Spleen (tissue), 11 donors: ENCODE results near the gene CCDC122. TPM values are rescaled to one million over a fixed set of nuclear protein-coding genes. Genes with fewer than 3 reads are reported as not detected.

ENCODE experiments used
- DNase-seq: peaks from one replicate; pipeline ENCODE4 v3.0.0-alpha.2; 2020
- H3K27ac ChIP-seq, 8 donors: fragments of 200-600 bp; sonication (generic) in 7 of 8; 1 replicate in 4 of 8; 2 replicates in 4 of 8; pipeline versions ENCODE4 v1.5.0 to v1.8.0; 2016 to 2021; ENCODE audit warnings: inconsistent platforms in 4 of 8, mild to moderate bottlenecking in 4 of 8, moderate library complexity in 1 of 8
- H3K27me3 ChIP-seq, 7 donors: fragments of 200-600 bp; sonication (generic) in 6 of 7; replicated peaks in 1 of 7; 1 replicate in 4 of 7; 2 replicates in 3 of 7; pipeline versions ENCODE4 v1.5.0 to v1.8.0; 2016 to 2021; ENCODE audit warnings: inconsistent platforms in 3 of 7, mild to moderate bottlenecking in 1 of 7
- H3K36me3 ChIP-seq, 6 donors: fragments of 200-600 bp; sonication (generic) in 5 of 6; 1 replicate in 4 of 6; 2 replicates in 2 of 6; pipeline versions ENCODE4 v1.5.0 to v1.8.0; 2016 to 2021; ENCODE audit warnings: inconsistent platforms in 2 of 6
- H3K4me1 ChIP-seq, 6 donors: fragments of 200-600 bp; sonication (generic) in 5 of 6; 1 replicate in 3 of 6; 2 replicates in 3 of 6; pipeline versions ENCODE4 v1.5.0 to v1.8.0; 2016 to 2021; ENCODE audit warnings: inconsistent platforms in 3 of 6
- H3K4me3 ChIP-seq, 8 donors: fragments of 200-600 bp; sonication (generic) in 7 of 8; 1 replicate in 4 of 8; 2 replicates in 4 of 8; pipeline versions ENCODE4 v1.5.0 to v1.8.0; 2016 to 2021; ENCODE audit warnings: inconsistent platforms in 4 of 8, mild to moderate bottlenecking in 4 of 8, moderate library complexity in 2 of 8
- H3K9me3 ChIP-seq, 8 donors: fragments of 200-600 bp; sonication (generic) in 7 of 8; 1 replicate in 4 of 8; 2 replicates in 4 of 8; pipeline versions ENCODE4 v1.5.0 to v1.8.0; 2016 to 2021; ENCODE audit warnings: inconsistent platforms in 4 of 8
- CTCF ChIP-seq, 11 experiments: fragments of 200-600 bp in 7 of 11; fragments of 450-650 bp in 4 of 11; sonication (generic) in 4 of 11; IDR thresholded peaks in 8 of 11; conservative IDR thresholded peaks in 3 of 11; 1 replicate in 7 of 11; 2 replicates in 4 of 11; pipeline versions ENCODE4 v1.4.0 to v1.8.0; 2016 to 2021; ENCODE audit warnings: antibody characterized with exemption in 11 of 11, inconsistent platforms in 4 of 11, mild to moderate bottlenecking in 1 of 11
- POLR2A ChIP-seq, 3 donors: fragments of 450-650 bp; IDR thresholded peaks; one replicate each; pipeline ENCODE4 v1.5.1; 2017; ENCODE audit warnings: antibody characterized with exemption in 3 of 3, mild to moderate bottlenecking in 1 of 3
- POLR2AphosphoS5 ChIP-seq, 3 donors: sonication (generic); formaldehyde crosslinking; IDR thresholded peaks; one replicate each; pipeline ENCODE4 v1.5.1; 2017; ENCODE audit warnings: antibody characterized with exemption in 3 of 3
- WGBS, 5 donors: extraction: QIAGEN DNeasy Blood & Tissue Kit in 3 of 5; methylation state at CpG; one replicate each; pipeline versions ENCODE4 v1.1.5 to v1.1.7; 2013 to 2018; 5-methylcytosine and 5-hydroxymethylcytosine counted together
- intact Hi-C: fragments of 100-400 bp; cut with DNase I; formaldehyde crosslinking; loops from one replicate; pipeline ENCODE4 v1.15.0; 2023; ENCODE audit warnings: low total_unique reads
- polyA plus RNA-seq, 3 donors: library from polyadenylated mRNA; stranded (reverse); fragments of 200-250 nt; gene quantifications; one replicate each; pipeline ENCODE4 v1.2.1, GENCODE V29; 2013
- total RNA-seq, 7 donors: library from RNA; depleted of rRNA in 3 of 7; stranded (reverse); fragments of >200 nt in 3 of 7; fragmentation: NEBNext Ultra II Directional in 4 of 7; extraction: Animal tissue kit (Norgen Biotek cat#: 25700) in 4 of 7; gene quantifications; one replicate each; pipeline versions ENCODE4 v1.1.0 to v1.2.1, GENCODE V29; 2016 to 2021
- donor health status: healthy with polysubstance abuse.
- donor health status: DM: no; HTN: no; CAD: no; lungs with moderate emphysema.
- donor health status: DM: no; HTN: no; CAD: no.
- donor health status: Bipolar disorder and iron deficiency.
- donor health status: healthy.
- donor health status: DM: no; HTN: no; CAD: no.
- donor health status: DM: yes; HTN: yes; CAD: no.

CCDC122 gene
- total and polyA plus RNA-seq, 10 donors: 3.6 to 10.9 (median 6.4) TPM

GRCh38 chr13:43852923-43853404 lies 26.6 kb downstream of the CCDC122 start:
- no peak overlapping the region for H3K4me3 ChIP-seq
- intact Hi-C loops: no loop called here

GRCh38 chr13:43850873-43851272 lies 28.7 kb downstream of the CCDC122 start:
- 94 to 100% (median 97%) methylated on average over 1 of the region's 1 CpG for WGBS, 5 donors

More at GRCh38 chr13:43852923-43853404, 26.6 kb downstream of the CCDC122 start:
- DNase-seq: no peak
- TF ChIP-seq CTCF (IDR thresholded peaks at IDR 0.05 in 8 of 11, conservative IDR thresholded peaks at IDR 0.05 in 3 of 11) (no peak), POLR2AphosphoS5 (IDR thresholded peaks at IDR 0.05) (no peak), POLR2A (IDR thresholded peaks at IDR 0.05) (no peak)
- Histone ChIP-seq H3K27ac (no peak overlapping the region), H3K36me3 (peaks cover 0 to 41% (median 2%) of the 10 kb centered on the region in 6 donors), H3K27me3 (no peaks in the 10 kb centered on the region), H3K4me1 (peaks cover 0 to 4% (median 0%) of the 10 kb centered on the region in 6 donors), H3K9me3 (peaks cover 25 to 69% (median 66%) of the 10 kb centered on the region in 8 donors)
- WGBS, 5 donors: 75 to 100% (median 97%) methylated on average over 1 of the region's 1 CpG

DNA sequence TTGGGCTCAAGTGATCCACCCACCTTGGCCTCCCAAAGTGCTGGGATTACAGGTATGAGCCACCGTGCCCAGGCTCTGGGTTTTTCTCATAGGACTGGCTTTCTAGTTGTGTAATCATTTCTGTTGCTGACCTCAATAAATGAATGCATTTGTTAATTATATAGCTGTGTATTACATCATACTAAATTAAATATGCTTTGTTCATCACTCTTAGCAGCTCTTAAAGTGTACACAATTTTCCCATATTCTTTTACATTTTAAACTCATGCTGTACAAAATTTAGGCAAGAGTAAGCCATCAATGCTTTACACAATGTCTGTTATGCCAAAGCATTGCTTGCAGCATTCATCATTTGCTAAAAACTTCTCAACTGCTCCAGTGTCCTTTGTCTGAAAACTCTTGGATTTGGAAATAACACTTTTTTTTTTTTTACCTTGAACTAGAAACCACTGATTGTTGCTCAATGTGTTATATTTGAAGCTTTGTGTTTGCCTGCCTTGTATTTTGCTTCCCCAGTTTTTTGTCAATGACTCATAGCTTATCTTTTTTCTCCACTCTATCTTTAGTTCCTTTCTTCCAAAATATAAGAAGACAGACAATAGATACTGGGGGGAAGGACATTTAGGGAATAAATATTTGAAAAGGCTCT lies 31.4 kb downstream of the CCDC122 start:
- peaks cover 0 to 4% (median 0%) of the 10 kb centered on the region in 6 donors for H3K4me1 ChIP-seq
- 49 to 93% (median 82%) methylated on average over 1 of the region's 1 CpG for WGBS, 5 donors
- intact Hi-C loops: no loop called here
- H3K36me3 ChIP-seq: peaks cover 0 to 35% (median 2%) of the 10 kb centered on the region in 6 donors
- TF ChIP-seq POLR2A (IDR thresholded peaks at IDR 0.05): no peak
- TF ChIP-seq POLR2AphosphoS5 (IDR thresholded peaks at IDR 0.05): no peak
- no peak for TF ChIP-seq CTCF (IDR thresholded peaks at IDR 0.05 in 8 of 11, conservative IDR thresholded peaks at IDR 0.05 in 3 of 11)
- H3K27ac ChIP-seq: no peak overlapping the region
- peaks cover 18 to 39% (median 37%) of the 10 kb centered on the region in 8 donors for H3K9me3 ChIP-seq
- H3K27me3 ChIP-seq: no peaks in the 10 kb centered on the region
- H3K4me3 ChIP-seq: no peak overlapping the region
- no peak for DNase-seq

More at GRCh38 chr13:43850873-43851272, 28.7 kb downstream of the CCDC122 start:
- intact Hi-C loops: no loop called here
- Histone ChIP-seq H3K4me1 (peaks cover 0 to 4% (median 0%) of the 10 kb centered on the region in 6 donors), H3K36me3 (peaks cover 0 to 41% (median 2%) of the 10 kb centered on the region in 6 donors), H3K9me3 (peaks cover 25 to 67% (median 65%) of the 10 kb centered on the region in 8 donors), H3K4me3 (no peak overlapping the region), H3K27ac (no peak overlapping the region), H3K27me3 (no peaks in the 10 kb centered on the region)
- no peak for DNase-seq
- TF ChIP-seq CTCF (IDR thresholded peaks at IDR 0.05 in 8 of 11, conservative IDR thresholded peaks at IDR 0.05 in 3 of 11): no peak
- TF ChIP-seq POLR2A (IDR thresholded peaks at IDR 0.05): no peak
- TF ChIP-seq POLR2AphosphoS5 (IDR thresholded peaks at IDR 0.05): no peak

- WGBS, 5 donors: 89 to 94% (median 92%) methylated on average over 3 of the region's 3 CpGs
- no peak overlapping the region for H3K4me3 ChIP-seq
- TF ChIP-seq POLR2AphosphoS5 (IDR thresholded peaks at IDR 0.05): no peak
- TF ChIP-seq CTCF (IDR thresholded peaks at IDR 0.05 in 8 of 11, conservative IDR thresholded peaks at IDR 0.05 in 3 of 11): no peak
- no peak for TF ChIP-seq POLR2A (IDR thresholded peaks at IDR 0.05)
Observed at GRCh38 chr13:43846496-43847158, 32.9 kb downstream of the CCDC122 start.

More at GRCh38 chr13:43846496-43847158, 32.9 kb downstream of the CCDC122 start:
- DNase-seq: no peak
- peaks cover 0 to 21% (median 2%) of the 10 kb centered on the region in 6 donors for H3K36me3 ChIP-seq
- no peak overlapping the region for H3K27ac ChIP-seq
- H3K9me3 ChIP-seq: peaks cover 12 to 28% (median 22%) of the 10 kb centered on the region in 8 donors
- H3K4me1 ChIP-seq: peaks cover 0 to 4% (median 0%) of the 10 kb centered on the region in 6 donors
- H3K27me3 ChIP-seq: no peaks in the 10 kb centered on the region
- intact Hi-C loops: no loop called here
